ENCODE measurements around the gene PLXNB2. TPM values are rescaled to one million over a fixed set of nuclear protein-coding genes. Genes with fewer than 3 reads are reported as not detected.
A peak's percentile ranks its signal among the peaks of the same experiment; 100 is the strongest.
"Not testable (repeated sequence)": the region's sequence is repeated elsewhere in the genome, so short reads cannot be mapped to it uniquely, and the experiment has no call there.

The PLXNB2 gene
- total RNA-seq, 1 donor from 2014 or later, result 362 TPM

DNA sequence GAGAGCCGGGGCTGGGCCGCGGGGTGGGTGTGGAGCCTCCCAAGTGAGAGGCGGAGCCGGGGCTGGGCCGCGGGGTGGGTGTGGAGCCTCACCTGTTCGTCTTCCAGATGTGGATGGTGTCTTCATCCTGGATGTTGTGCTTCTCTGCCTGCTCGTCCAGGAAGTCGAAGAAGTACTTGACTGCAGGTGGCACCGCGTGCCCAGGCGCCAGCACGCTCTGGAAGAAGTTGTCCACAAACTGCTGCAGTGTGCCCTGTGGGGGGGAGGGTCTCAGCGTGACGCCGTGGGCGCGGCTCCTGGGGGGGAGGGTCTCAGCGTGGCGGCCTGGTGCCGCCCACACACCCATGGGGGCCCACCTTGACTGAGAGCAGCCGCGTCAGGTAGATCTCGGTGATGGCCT, 29.7 kb downstream of the PLXNB2 start:
- no peak for DNase-seq (ENCODE audit: extremely low spot score, unreplicated experiment)
- H3K9me3 Mint-ChIP-seq (ENCODE audit: unreplicated experiment), result no peaks in the 10 kb centered on the region
- no peak overlapping the region for H3K4me3 Mint-ChIP-seq (ENCODE audit: unreplicated experiment)
- TF ChIP-seq, protein P1, sequence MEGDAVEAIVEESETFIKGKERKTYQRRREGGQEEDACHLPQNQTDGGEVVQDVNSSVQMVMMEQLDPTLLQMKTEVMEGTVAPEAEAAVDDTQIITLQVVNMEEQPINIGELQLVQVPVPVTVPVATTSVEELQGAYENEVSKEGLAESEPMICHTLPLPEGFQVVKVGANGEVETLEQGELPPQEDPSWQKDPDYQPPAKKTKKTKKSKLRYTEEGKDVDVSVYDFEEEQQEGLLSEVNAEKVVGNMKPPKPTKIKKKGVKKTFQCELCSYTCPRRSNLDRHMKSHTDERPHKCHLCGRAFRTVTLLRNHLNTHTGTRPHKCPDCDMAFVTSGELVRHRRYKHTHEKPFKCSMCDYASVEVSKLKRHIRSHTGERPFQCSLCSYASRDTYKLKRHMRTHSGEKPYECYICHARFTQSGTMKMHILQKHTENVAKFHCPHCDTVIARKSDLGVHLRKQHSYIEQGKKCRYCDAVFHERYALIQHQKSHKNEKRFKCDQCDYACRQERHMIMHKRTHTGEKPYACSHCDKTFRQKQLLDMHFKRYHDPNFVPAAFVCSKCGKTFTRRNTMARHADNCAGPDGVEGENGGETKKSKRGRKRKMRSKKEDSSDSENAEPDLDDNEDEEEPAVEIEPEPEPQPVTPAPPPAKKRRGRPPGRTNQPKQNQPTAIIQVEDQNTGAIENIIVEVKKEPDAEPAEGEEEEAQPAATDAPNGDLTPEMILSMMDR (IDR thresholded peaks at IDR 0.05), result no peak
- peaks cover 23% of the 10 kb centered on the region for H3K36me3 Mint-ChIP-seq (ENCODE audit: unreplicated experiment)
- H3K4me1 Mint-ChIP-seq (ENCODE audit: unreplicated experiment), result peaks cover 7% of the 10 kb centered on the region
- H3K27me3 Mint-ChIP-seq (ENCODE audit: unreplicated experiment), result no peaks in the 10 kb centered on the region
- no peak overlapping the region for H3K27ac Mint-ChIP-seq (ENCODE audit: unreplicated experiment)

- Mint-ChIP-seq H3K27me3 (ENCODE audit: unreplicated experiment) (no peaks in the 10 kb centered on the region), H3K27ac (ENCODE audit: unreplicated experiment) (no peak overlapping the region), H3K4me3 (ENCODE audit: unreplicated experiment) (no peak overlapping the region), H3K9me3 (ENCODE audit: unreplicated experiment) (no peaks in the 10 kb centered on the region), H3K4me1 (ENCODE audit: unreplicated experiment) (peaks cover 5% of the 10 kb centered on the region), H3K36me3 (ENCODE audit: unreplicated experiment) (peaks cover 23% of the 10 kb centered on the region)
- no peak for DNase-seq (ENCODE audit: extremely low spot score, unreplicated experiment)
- TF ChIP-seq, protein P1 (IDR thresholded peaks at IDR 0.05), result peak; percentile 60
Measured at GRCh38 chr22:50276143-50276542, 31.3 kb downstream of the PLXNB2 start.

GRCh38 chr22:50275181-50276055, 32.0 kb downstream of the PLXNB2 start:
- DNase-seq (ENCODE audit: extremely low spot score, unreplicated experiment), result no peak
- TF ChIP-seq, protein P1 (IDR thresholded peaks at IDR 0.05), result no peak
- Mint-ChIP-seq H3K36me3 (ENCODE audit: unreplicated experiment) (peaks cover 20% of the 10 kb centered on the region), H3K4me3 (ENCODE audit: unreplicated experiment) (no peak overlapping the region), H3K9me3 (ENCODE audit: unreplicated experiment) (no peaks in the 10 kb centered on the region), H3K27ac (ENCODE audit: unreplicated experiment) (no peak overlapping the region), H3K4me1 (ENCODE audit: unreplicated experiment) (peaks cover 11% of the 10 kb centered on the region), H3K27me3 (ENCODE audit: unreplicated experiment) (no peaks in the 10 kb centered on the region)

GRCh38 chr22:50274771-50275170, 32.7 kb downstream of the PLXNB2 start:
- Mint-ChIP-seq H3K4me1 (ENCODE audit: unreplicated experiment) (peaks cover 11% of the 10 kb centered on the region), H3K36me3 (ENCODE audit: unreplicated experiment) (peaks cover 19% of the 10 kb centered on the region), H3K4me3 (ENCODE audit: unreplicated experiment) (no peak overlapping the region), H3K9me3 (ENCODE audit: unreplicated experiment) (no peaks in the 10 kb centered on the region), H3K27me3 (ENCODE audit: unreplicated experiment) (no peaks in the 10 kb centered on the region), H3K27ac (ENCODE audit: unreplicated experiment) (no peak overlapping the region)
- DNase-seq (ENCODE audit: extremely low spot score, unreplicated experiment), result no peak
- TF ChIP-seq, protein P1 (IDR thresholded peaks at IDR 0.05), result no peak

DNA sequence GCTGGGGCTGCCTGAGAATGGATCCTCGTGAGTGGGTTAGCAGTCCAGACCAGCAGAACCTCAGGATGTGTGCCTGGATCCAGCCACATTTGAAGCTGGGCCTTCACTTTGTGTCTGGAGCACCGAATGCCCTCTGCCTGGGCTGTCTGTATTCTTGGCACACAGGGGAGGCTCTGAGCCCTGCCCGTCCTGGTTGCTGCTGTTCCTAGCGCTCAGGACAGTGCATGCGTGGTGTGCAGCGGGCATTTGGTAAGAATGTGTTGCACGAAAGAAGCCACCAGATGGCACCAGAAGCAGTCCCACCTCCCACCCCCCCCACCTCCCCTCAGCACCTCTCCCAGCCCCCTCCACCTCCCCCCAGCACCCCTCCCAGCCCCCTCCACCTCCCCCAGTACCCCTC, 33.1 kb downstream of the PLXNB2 start:
- H3K4me3 Mint-ChIP-seq (ENCODE audit: unreplicated experiment), result no peak overlapping the region
- H3K27me3 Mint-ChIP-seq (ENCODE audit: unreplicated experiment), result no peaks in the 10 kb centered on the region
- peaks cover 13% of the 10 kb centered on the region for H3K4me1 Mint-ChIP-seq (ENCODE audit: unreplicated experiment)
- no peak for DNase-seq (ENCODE audit: extremely low spot score, unreplicated experiment)
- TF ChIP-seq, protein P1 (IDR thresholded peaks at IDR 0.05), result peak; percentile 55
- peak overlapping the region; percentile 54 for H3K27ac Mint-ChIP-seq (ENCODE audit: unreplicated experiment)
- H3K36me3 Mint-ChIP-seq (ENCODE audit: unreplicated experiment), result peaks cover 19% of the 10 kb centered on the region
- H3K9me3 Mint-ChIP-seq (ENCODE audit: unreplicated experiment), result no peaks in the 10 kb centered on the region

- H3K4me1 Mint-ChIP-seq (ENCODE audit: unreplicated experiment), result peaks cover 15% of the 10 kb centered on the region
- H3K4me3 Mint-ChIP-seq (ENCODE audit: unreplicated experiment); H3K9me3 Mint-ChIP-seq (ENCODE audit: unreplicated experiment); DNase-seq (ENCODE audit: extremely low spot score, unreplicated experiment); H3K27me3 Mint-ChIP-seq (ENCODE audit: unreplicated experiment): not testable (repeated sequence)
- peak overlapping the region; percentile 54 for H3K27ac Mint-ChIP-seq (ENCODE audit: unreplicated experiment)
- H3K36me3 Mint-ChIP-seq (ENCODE audit: unreplicated experiment), result peaks cover 17% of the 10 kb centered on the region
Measured at GRCh38 chr22:50273781-50274180, 33.7 kb downstream of the PLXNB2 start.

GRCh38 chr22:50273352-50273751, 34.1 kb downstream of the PLXNB2 start:
- H3K27ac Mint-ChIP-seq (ENCODE audit: unreplicated experiment); H3K27me3 Mint-ChIP-seq (ENCODE audit: unreplicated experiment); DNase-seq (ENCODE audit: extremely low spot score, unreplicated experiment); H3K4me3 Mint-ChIP-seq (ENCODE audit: unreplicated experiment); H3K9me3 Mint-ChIP-seq (ENCODE audit: unreplicated experiment): not testable (repeated sequence)
- peaks cover 17% of the 10 kb centered on the region for H3K36me3 Mint-ChIP-seq (ENCODE audit: unreplicated experiment)
- peaks cover 19% of the 10 kb centered on the region for H3K4me1 Mint-ChIP-seq (ENCODE audit: unreplicated experiment)
